ENCODE data around the gene OIP5. TPM values are rescaled to one million over a fixed set of nuclear protein-coding genes. Genes with fewer than 3 reads are reported as not detected.
"Not testable (repeated sequence)": the region's sequence is repeated elsewhere in the genome, so short reads cannot be mapped to it uniquely, and the experiment has no call there.

OIP5 gene
- total and polyA plus RNA-seq, 4 donors: 0.51 to 2.0 (median 0.51) TPM; not detected in 1

DNA sequence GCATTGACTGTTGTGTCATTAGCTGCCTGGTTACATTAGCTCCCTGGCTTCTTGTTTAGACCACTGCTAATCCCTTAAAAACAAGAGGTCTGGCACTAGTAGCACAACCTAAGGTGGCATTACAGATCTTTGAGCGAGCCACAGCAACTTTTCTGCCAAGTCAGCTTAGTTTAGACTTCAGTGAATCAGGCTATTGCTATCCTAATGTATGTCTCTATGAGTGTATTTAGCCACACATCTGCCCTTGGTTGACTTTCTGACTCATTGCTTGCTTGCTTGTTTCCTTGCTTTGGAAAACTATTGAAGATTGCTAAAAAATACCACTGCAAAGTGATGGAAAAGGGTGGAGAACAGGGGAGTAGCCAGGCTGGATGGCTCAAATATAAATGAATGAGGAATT, 51.2 kb downstream of the OIP5 start:
- intact Hi-C loops (cut with DNase I): no loop called here
- Histone ChIP-seq H3K9me3 (ENCODE audit: control insufficient read depth, low read length) (no peaks in the 10 kb centered on the region), H3K27ac (ENCODE audit: low read depth in 1 of 2, low read length in 2 of 2) (no peak overlapping the region), H3K4me1 (ENCODE audit: control insufficient read depth in 1 of 2, insufficient read depth in 2 of 2, low read length in 2 of 2) (no peaks in the 10 kb centered on the region), H3K27me3 (ENCODE audit: control insufficient read depth in 1 of 2, insufficient read depth in 2 of 2, low read length in 1 of 2) (no peaks in the 10 kb centered on the region), H3K4me3 (ENCODE audit: low read length in 2 of 2) (no peak overlapping the region), H3K36me3 (ENCODE audit: control insufficient read depth in 1 of 2, insufficient read depth in 2 of 2, low read length in 1 of 2) (no peaks in the 10 kb centered on the region)
- WGBS, 2 donors: 90 to 91% methylated on average over 1 of the region's 1 CpG
- ATAC-seq (ENCODE audit: low FRiP score): no peak
- no peak for DNase-seq

DNA sequence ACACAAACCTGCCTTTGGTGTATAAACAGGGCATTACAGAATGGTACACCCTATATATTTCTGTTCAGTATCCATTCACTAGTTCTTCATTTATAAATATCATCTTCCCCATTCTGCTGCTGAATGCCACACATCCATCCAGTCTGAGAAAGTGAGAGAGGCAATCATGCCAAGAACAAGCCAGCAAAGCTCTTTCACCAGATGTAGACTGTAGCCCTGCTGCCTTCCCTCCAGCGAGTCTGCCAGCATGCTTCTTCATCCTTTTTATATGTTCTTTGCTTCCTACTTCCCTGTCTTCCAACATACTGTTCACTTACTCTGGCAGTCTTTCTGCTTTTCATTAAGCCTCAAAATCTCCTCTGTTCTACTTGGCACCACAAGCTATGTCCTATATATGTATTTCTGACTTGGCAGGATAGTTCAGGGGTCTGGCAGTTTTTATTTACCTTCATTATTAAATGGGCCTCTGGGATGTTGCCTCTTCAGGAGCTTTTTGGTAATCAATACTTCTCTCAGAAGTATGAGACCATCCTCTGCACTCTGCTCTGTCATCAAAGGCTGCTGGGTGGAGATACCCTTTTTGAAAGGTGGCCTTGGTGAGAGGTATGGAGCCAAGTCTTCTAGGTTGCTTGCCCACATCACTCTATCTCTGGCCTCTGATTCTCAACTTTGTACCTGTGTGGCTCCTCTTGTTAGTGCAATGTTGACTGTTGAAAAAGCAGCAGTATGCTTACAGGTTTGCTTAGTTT, 52.7 kb downstream of the OIP5 start:
- ATAC-seq (ENCODE audit: low FRiP score): no peak
- WGBS, 2 donors: 81% methylated on average over 1 of the region's 1 CpG

DNA sequence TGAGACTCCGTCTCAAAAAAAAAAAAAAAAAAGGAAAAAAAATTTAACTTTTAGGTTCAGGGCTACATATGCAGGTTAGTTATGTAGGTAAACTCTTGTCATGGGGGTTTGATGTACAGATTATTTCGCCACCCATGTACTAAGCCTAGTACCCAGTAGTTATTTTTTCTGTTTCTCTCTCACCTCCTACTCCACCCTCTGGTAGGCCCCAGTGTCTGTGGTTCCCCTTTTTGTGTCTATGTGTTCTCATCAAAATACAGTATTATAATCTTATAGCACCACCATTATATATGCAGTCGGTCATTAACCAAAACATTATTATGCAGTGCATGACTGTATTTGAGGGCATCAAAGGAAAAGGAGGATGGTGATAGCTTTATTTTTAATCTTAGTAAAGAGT, 54.1 kb downstream of the OIP5 start:
- intact Hi-C loops (cut with DNase I): no loop called here
- no peaks in the 10 kb centered on the region for H3K4me1 ChIP-seq (ENCODE audit: control insufficient read depth in 1 of 2, insufficient read depth in 2 of 2, low read length in 2 of 2)
- no peaks in the 10 kb centered on the region for H3K9me3 ChIP-seq (ENCODE audit: control insufficient read depth, low read length)
- H3K4me3 ChIP-seq (ENCODE audit: low read length in 2 of 2): no peak overlapping the region
- H3K27ac ChIP-seq (ENCODE audit: low read depth in 1 of 2, low read length in 2 of 2): no peak overlapping the region
- ATAC-seq (ENCODE audit: low FRiP score) (no peak), DNase-seq (no peak)
- H3K36me3 ChIP-seq (ENCODE audit: control insufficient read depth in 1 of 2, insufficient read depth in 2 of 2, low read length in 1 of 2): peaks cover 0 to 3% of the 10 kb centered on the region in 2 donors
- 90 to 93% methylated on average over 3 of the region's 3 CpGs for WGBS, 2 donors
- H3K27me3 ChIP-seq (ENCODE audit: control insufficient read depth in 1 of 2, insufficient read depth in 2 of 2, low read length in 1 of 2): no peaks in the 10 kb centered on the region

More for the DNA sequence above, 52.7 kb downstream of the OIP5 start:
- H3K4me3 ChIP-seq (ENCODE audit: low read length in 2 of 2): no peak overlapping the region
- H3K27ac ChIP-seq (ENCODE audit: low read depth in 1 of 2, low read length in 2 of 2): no peak overlapping the region
- H3K36me3 ChIP-seq (ENCODE audit: control insufficient read depth in 1 of 2, insufficient read depth in 2 of 2, low read length in 1 of 2): no peaks in the 10 kb centered on the region
- no peaks in the 10 kb centered on the region for H3K9me3 ChIP-seq (ENCODE audit: control insufficient read depth, low read length)
- no peaks in the 10 kb centered on the region for H3K4me1 ChIP-seq (ENCODE audit: control insufficient read depth in 1 of 2, insufficient read depth in 2 of 2, low read length in 2 of 2)
- intact Hi-C loops (cut with DNase I): no loop called here
- H3K27me3 ChIP-seq (ENCODE audit: control insufficient read depth in 1 of 2, insufficient read depth in 2 of 2, low read length in 1 of 2): no peaks in the 10 kb centered on the region
- no peak for DNase-seq

DNA sequence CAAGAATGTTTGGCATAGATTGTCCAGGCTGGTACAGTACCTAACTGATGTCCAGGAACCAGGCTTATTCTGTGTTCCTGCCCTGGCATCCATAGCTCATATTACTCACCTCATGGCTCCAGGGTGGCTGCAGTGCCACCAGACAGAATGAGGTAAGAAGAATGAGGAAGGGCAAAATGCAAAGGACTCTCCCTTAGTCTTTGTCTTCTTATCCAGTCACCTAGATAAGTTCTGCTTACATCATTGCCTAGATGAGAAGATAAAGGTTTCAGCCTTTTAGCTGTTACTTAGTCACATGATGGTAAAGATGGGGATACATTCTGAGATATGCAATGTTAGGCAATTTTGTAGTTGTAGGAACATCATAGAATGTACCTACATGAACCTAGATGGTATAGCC, 55.6 kb downstream of the OIP5 start:
- H3K9me3 ChIP-seq (ENCODE audit: control insufficient read depth, low read length): no peaks in the 10 kb centered on the region
- ATAC-seq (ENCODE audit: low FRiP score) (no peak), DNase-seq (no peak)
- H3K4me1 ChIP-seq (ENCODE audit: control insufficient read depth in 1 of 2, insufficient read depth in 2 of 2, low read length in 2 of 2): no peaks in the 10 kb centered on the region
- no peaks in the 10 kb centered on the region for H3K27me3 ChIP-seq (ENCODE audit: control insufficient read depth in 1 of 2, insufficient read depth in 2 of 2, low read length in 1 of 2)
- intact Hi-C loops (cut with DNase I): no loop called here
- no peak overlapping the region for H3K4me3 ChIP-seq (ENCODE audit: low read length in 2 of 2)
- H3K36me3 ChIP-seq (ENCODE audit: control insufficient read depth in 1 of 2, insufficient read depth in 2 of 2, low read length in 1 of 2): peaks cover 0 to 3% of the 10 kb centered on the region in 2 donors
- H3K27ac ChIP-seq (ENCODE audit: low read depth in 1 of 2, low read length in 2 of 2): no peak overlapping the region

DNA sequence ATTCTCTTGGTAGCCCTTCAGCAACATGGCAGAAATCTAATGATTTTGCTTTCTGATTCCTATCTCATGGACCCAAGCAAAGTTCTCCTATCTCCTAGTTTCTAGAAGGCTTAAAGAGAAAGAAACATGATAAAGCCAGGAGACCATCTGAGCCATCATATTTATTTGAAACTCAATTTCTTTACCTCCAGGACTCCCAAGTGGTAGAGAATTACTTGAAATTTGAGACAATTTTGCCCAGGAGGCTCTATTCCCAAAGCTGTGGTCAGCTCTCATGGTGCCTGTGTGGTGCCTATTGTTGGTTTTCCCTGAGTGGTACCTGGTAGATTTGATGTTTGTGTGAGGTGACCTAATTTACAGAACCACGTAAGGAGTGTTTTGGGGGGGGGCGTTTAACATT, 62.5 kb downstream of the OIP5 start:
- H3K4me1 ChIP-seq (ENCODE audit: control insufficient read depth in 1 of 2, insufficient read depth in 2 of 2, low read length in 2 of 2): no peaks in the 10 kb centered on the region
- intact Hi-C loops (cut with DNase I): no loop called here
- 85 to 99% methylated on average over 2 of the region's 2 CpGs for WGBS, 2 donors
- peaks cover 5 to 8% of the 10 kb centered on the region in 2 donors for H3K36me3 ChIP-seq (ENCODE audit: control insufficient read depth in 1 of 2, insufficient read depth in 2 of 2, low read length in 1 of 2)
- DNase-seq: no peak
- no peak for ATAC-seq (ENCODE audit: low FRiP score)
- H3K27me3 ChIP-seq (ENCODE audit: control insufficient read depth in 1 of 2, insufficient read depth in 2 of 2, low read length in 1 of 2): no peaks in the 10 kb centered on the region
- no peaks in the 10 kb centered on the region for H3K9me3 ChIP-seq (ENCODE audit: control insufficient read depth, low read length)
- H3K4me3 ChIP-seq (ENCODE audit: low read length in 2 of 2): no peak overlapping the region
- no peak overlapping the region for H3K27ac ChIP-seq (ENCODE audit: low read depth in 1 of 2, low read length in 2 of 2)

DNA sequence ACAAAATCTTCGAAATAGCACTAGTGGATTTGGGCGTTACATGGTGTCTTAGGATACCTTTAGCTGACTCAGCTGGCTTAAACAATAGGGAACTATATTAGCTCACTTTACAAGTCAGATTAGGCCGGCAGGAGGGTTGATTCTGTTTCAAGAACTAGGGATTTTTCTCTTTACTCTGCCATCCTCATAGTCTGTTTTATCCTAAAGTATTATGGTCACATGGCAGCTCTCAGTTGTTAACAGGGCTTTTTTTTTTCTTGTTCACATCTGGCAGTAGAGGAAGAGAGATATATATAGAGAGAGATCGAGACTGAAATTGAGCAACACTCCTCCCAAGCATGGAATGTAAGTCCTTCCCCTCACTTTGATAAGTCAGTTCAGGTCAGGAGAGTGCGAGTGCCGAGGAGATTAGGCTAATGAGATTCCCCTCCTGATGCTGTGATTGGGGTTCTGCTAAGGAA, 68.5 kb downstream of the OIP5 start:
- no peaks in the 10 kb centered on the region for H3K4me1 ChIP-seq (ENCODE audit: control insufficient read depth in 1 of 2, insufficient read depth in 2 of 2, low read length in 2 of 2)
- no peak overlapping the region for H3K27ac ChIP-seq (ENCODE audit: low read depth in 1 of 2, low read length in 2 of 2)
- 76% methylated on average over 6 of the region's 6 CpGs for WGBS, 2 donors
- H3K36me3 ChIP-seq (ENCODE audit: control insufficient read depth in 1 of 2, insufficient read depth in 2 of 2, low read length in 1 of 2): peaks cover 1 to 2% of the 10 kb centered on the region in 2 donors
- no peaks in the 10 kb centered on the region for H3K9me3 ChIP-seq (ENCODE audit: control insufficient read depth, low read length)
- DNase-seq (no peak), ATAC-seq (ENCODE audit: low FRiP score) (no peak)
- no peak overlapping the region for H3K4me3 ChIP-seq (ENCODE audit: low read length in 2 of 2)
- no peaks in the 10 kb centered on the region for H3K27me3 ChIP-seq (ENCODE audit: control insufficient read depth in 1 of 2, insufficient read depth in 2 of 2, low read length in 1 of 2)
- intact Hi-C loops (cut with DNase I): no loop called here

DNA sequence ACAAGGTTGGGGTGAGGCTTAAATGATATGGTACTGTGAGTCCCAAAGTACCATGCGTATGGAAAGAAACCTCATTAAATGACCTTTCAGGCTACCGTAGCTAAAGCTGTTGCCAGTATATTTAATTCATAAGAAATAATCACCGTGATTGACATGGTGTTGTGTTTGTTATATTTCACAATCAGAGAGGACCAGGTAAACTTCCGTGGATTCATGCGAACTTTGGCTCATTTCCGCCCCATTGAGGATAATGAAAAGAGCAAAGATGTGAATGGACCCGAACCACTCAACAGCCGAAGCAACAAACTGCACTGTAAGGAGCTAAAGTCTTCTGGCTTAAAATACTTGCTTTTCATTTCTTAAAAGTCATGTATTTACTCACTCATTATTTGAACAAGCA, 69.8 kb downstream of the OIP5 start:
- no peaks in the 10 kb centered on the region for H3K9me3 ChIP-seq (ENCODE audit: control insufficient read depth, low read length)
- H3K27me3 ChIP-seq (ENCODE audit: control insufficient read depth in 1 of 2, insufficient read depth in 2 of 2, low read length in 1 of 2): no peaks in the 10 kb centered on the region
- H3K36me3 ChIP-seq (ENCODE audit: control insufficient read depth in 1 of 2, insufficient read depth in 2 of 2, low read length in 1 of 2): peaks cover 1 to 2% of the 10 kb centered on the region in 2 donors
- no peak for DNase-seq
- no peak overlapping the region for H3K4me3 ChIP-seq (ENCODE audit: low read length in 2 of 2)
- ATAC-seq (ENCODE audit: low FRiP score): no peak
- intact Hi-C loops (cut with DNase I): no loop called here
- no peak overlapping the region for H3K27ac ChIP-seq (ENCODE audit: low read depth in 1 of 2, low read length in 2 of 2)
- H3K4me1 ChIP-seq (ENCODE audit: control insufficient read depth in 1 of 2, insufficient read depth in 2 of 2, low read length in 2 of 2): no peaks in the 10 kb centered on the region
- 97 to 98% methylated on average over 8 of the region's 8 CpGs for WGBS, 2 donors

DNA sequence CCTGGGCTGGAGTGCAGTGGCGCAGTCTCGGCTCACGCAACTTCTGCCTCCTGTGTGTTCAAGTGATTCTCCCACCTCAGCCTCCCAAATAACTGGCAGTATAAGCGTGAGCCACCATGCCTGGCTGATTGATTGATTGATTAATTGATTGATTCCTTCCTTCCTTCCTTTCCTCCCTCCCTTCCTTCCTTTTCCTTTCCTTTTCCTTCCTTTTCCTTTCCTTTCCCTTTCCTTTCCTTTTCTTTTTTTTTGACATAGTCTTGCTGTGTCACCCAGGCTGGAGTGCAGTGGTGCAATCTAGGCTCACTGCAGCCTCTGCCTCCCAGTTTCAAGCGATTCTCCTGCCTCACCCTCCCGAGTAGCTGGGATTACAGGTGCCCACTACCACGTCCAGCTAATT, 71.5 kb downstream of the OIP5 start:
- H3K27ac ChIP-seq (ENCODE audit: low read depth in 1 of 2, low read length in 2 of 2); DNase-seq; H3K4me1 ChIP-seq (ENCODE audit: control insufficient read depth in 1 of 2, insufficient read depth in 2 of 2, low read length in 2 of 2); H3K27me3 ChIP-seq (ENCODE audit: control insufficient read depth in 1 of 2, insufficient read depth in 2 of 2, low read length in 1 of 2); H3K4me3 ChIP-seq (ENCODE audit: low read length in 2 of 2); H3K9me3 ChIP-seq (ENCODE audit: control insufficient read depth, low read length); ATAC-seq (ENCODE audit: low FRiP score); H3K36me3 ChIP-seq (ENCODE audit: control insufficient read depth in 1 of 2, insufficient read depth in 2 of 2, low read length in 1 of 2); intact Hi-C loops (cut with DNase I): not testable (repeated sequence)
- 96 to 97% methylated on average over 7 of the region's 7 CpGs for WGBS, 2 donors

DNA sequence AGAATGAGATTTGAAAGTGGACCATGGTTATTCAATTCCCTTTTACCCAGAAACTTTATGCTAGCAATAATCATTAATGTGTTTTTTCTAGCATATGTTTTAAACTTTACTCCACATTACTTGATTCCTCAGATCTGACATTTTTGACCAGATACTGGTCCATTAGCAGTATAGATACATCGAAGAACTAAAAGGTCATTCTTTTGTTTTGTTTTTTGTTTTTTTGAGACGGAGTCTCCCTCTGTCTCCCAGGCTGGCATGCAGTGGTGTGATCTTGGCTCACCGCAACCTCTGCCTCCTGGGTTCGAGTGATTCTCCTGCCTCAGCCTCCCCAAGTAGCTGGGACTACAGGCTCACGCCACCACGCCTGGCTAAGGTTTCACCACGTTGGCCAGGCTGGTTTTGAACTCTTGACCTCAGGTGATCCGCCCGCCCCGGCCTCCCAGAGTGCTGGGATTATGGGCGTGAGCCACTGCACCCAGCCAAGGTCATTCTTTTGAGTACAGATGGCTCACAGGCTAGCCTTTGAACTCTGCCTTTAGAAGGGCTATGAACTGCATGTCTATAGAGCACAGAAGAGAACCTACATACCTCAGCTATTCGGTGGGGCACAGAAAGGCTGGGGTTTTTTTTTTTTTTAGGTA, 72.7 kb downstream of the OIP5 start:
- DNase-seq (no peak), ATAC-seq (ENCODE audit: low FRiP score) (no peak)
- 91% methylated on average over 12 of the region's 12 CpGs for WGBS, 2 donors
- H3K4me1 ChIP-seq (ENCODE audit: control insufficient read depth in 1 of 2, insufficient read depth in 2 of 2, low read length in 2 of 2): no peaks in the 10 kb centered on the region
- H3K27ac ChIP-seq (ENCODE audit: low read depth in 1 of 2, low read length in 2 of 2): no peak overlapping the region
- intact Hi-C loops (cut with DNase I): no loop called here
- peaks cover 1 to 2% of the 10 kb centered on the region in 2 donors for H3K36me3 ChIP-seq (ENCODE audit: control insufficient read depth in 1 of 2, insufficient read depth in 2 of 2, low read length in 1 of 2)
- H3K27me3 ChIP-seq (ENCODE audit: control insufficient read depth in 1 of 2, insufficient read depth in 2 of 2, low read length in 1 of 2): no peaks in the 10 kb centered on the region
- H3K4me3 ChIP-seq (ENCODE audit: low read length in 2 of 2): no peak overlapping the region
- no peaks in the 10 kb centered on the region for H3K9me3 ChIP-seq (ENCODE audit: control insufficient read depth, low read length)

All from aorta (tissue), 5 donors.